ENCODE data around the gene BANF1.

Gene BANF1

GRCh38 chr11:66026017-66026529 lies 23.8 kb downstream of the BANF1 start, which contains the start of gene CATSPER1:
Gene CATSPER1, minus strand, starts transcription at chr11:66026479. Its CDS starts 100 bp downstream, at chr11:66026379.
- no peak within 1 kb of the TSS for H3K4me3 ChIP-seq (ENCODE audit: low read length)
- no peak for DNase-seq (ENCODE audit: low read depth)
- no peak for TF ChIP-seq CTCF (conservative IDR thresholded peaks at IDR 0.05; ENCODE audit: low read length)

GRCh38 chr11:66032957-66033735 lies 30.8 kb downstream of the BANF1 start:
- H3K4me3 ChIP-seq (ENCODE audit: low read length), result no peak overlapping the region
- no peak for DNase-seq (ENCODE audit: low read depth)
- TF ChIP-seq CTCF (conservative IDR thresholded peaks at IDR 0.05; ENCODE audit: low read length), result no peak

GRCh38 chr11:66035653-66036333 lies 33.5 kb downstream of the BANF1 start:
- no peak for TF ChIP-seq CTCF (conservative IDR thresholded peaks at IDR 0.05; ENCODE audit: low read length)
- DNase-seq (ENCODE audit: low read depth), result no peak
- no peak overlapping the region for H3K4me3 ChIP-seq (ENCODE audit: low read length)

- no peak for DNase-seq (ENCODE audit: low read depth)
- no peak overlapping the region for H3K4me3 ChIP-seq (ENCODE audit: low read length)
- TF ChIP-seq CTCF (conservative IDR thresholded peaks at IDR 0.05; ENCODE audit: low read length), result no peak
Measured at GRCh38 chr11:66036334-66036710, 34.0 kb downstream of the BANF1 start.

- no peak for TF ChIP-seq CTCF (conservative IDR thresholded peaks at IDR 0.05; ENCODE audit: low read length)
- H3K4me3 ChIP-seq (ENCODE audit: low read length), result no peak overlapping the region
- no peak for DNase-seq (ENCODE audit: low read depth)
Measured at GRCh38 chr11:66037327-66037726, 35.0 kb downstream of the BANF1 start.

- TF ChIP-seq CTCF (conservative IDR thresholded peaks at IDR 0.05; ENCODE audit: low read length), result no peak
- H3K4me3 ChIP-seq (ENCODE audit: low read length), result no peak overlapping the region
- no peak for DNase-seq (ENCODE audit: low read depth)
Measured at GRCh38 chr11:66039765-66040164, 37.5 kb downstream of the BANF1 start.

All from AG10803 (cell line).